GM18907 (cell line): ENCODE measurements around the gene HNRNPA3.
"Not testable (repeated sequence)": the region's sequence is repeated elsewhere in the genome, so short reads cannot be mapped to it uniquely, and the experiment has no call there.

Source experiments
- ATAC-seq: cut with Tn5 transposase; IDR thresholded peaks from one replicate; pipeline ENCODE4 v1.9.1; 2021; ENCODE audit warnings: mild to moderate bottlenecking, moderate library complexity; ENCODE audit not compliant: unreplicated experiment

HNRNPA3 gene

DNA sequence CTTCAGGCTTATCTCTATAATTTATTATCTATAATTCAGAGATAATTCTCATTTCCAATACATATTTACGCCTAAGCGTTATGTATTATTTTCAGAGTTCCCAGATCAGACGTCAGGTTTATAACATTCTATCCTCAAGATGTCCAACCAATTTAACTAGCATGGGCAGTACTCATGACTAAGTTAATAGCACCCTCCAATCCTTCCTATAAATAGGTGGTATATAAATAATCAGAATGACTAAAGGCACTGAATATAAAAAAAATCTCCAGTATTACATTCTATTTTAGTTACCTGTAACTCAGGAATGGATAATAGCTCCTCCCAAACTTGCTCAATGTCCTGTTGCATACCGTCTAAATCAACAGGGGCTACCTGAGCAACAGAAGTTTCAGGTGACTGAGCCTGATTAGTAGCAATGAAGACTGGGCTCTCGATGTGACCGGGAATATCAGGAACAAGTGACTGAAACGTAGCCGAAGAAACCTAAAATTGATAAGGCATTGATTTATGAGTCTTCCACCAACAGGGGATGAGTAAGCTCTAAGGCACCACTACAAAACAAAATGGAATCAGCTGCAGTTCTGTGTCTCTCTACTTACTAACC lies 19.6 kb downstream of the HNRNPA3 start:
- ATAC-seq: no peak

DNA sequence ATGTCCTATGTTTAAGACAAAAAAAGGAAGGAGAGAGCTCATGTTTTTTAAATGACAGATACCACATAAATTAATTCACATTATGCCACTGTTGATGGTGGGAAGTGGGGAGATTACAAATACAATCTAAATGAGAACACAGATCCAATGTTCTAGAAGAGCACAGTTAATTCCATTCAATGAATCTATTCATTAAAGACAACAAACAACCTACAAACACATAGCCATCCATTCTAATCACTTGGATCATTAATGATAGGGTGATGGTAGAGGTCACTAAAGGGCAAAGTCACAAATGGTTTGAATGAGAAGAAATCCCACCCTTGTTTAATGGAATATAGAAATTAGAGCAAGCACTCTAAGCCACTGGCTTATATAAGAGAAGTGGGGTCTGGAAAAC lies 21.7 kb downstream of the HNRNPA3 start:
- ATAC-seq: no peak

DNA sequence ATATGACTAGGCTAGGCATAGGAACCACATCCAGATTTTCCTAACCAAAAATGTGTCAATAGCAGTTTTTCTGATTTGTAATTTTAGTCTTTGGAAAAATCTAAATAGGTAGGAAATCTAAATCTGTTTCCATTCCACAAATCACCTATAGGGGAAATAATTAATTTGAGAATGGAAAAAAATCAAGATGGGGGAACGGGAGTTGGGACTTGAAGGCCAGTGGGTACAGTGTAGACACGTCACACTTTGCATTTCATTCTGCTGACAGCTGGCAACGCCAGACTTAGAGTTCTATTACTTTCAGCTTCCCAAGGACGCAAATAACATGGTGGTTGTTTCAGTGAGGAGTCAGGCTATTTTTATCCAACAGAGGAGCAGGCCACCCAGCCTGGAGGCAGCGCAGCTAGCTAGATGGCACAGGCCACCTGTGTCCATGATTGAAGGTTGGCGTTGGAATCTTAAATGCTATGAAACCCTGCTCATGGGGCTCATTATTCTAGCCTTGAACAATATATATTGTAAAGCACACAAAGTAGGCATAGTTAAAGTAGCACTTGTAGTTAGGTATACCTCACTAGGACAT lies 23.4 kb downstream of the HNRNPA3 start:
- no peak for ATAC-seq

DNA sequence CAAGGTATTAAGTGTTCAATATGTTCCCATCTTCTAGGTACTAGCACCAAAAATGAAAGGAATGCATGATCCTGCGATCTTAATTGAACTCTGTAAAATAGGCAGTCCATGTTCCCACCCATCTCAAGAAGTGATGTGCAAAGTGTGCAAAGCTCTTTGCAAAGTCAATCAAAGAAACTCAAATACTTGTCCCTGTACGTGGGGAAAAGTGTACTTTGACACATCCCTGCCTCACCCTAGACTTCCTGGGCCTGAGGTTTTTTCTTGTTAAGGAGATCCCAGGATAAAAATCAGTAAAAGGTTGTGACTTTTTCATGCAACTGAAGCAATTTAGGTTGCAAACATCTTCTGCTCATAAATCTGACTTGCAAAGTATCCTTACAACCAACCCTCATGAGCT lies 25.3 kb downstream of the HNRNPA3 start:
- no peak for ATAC-seq

DNA sequence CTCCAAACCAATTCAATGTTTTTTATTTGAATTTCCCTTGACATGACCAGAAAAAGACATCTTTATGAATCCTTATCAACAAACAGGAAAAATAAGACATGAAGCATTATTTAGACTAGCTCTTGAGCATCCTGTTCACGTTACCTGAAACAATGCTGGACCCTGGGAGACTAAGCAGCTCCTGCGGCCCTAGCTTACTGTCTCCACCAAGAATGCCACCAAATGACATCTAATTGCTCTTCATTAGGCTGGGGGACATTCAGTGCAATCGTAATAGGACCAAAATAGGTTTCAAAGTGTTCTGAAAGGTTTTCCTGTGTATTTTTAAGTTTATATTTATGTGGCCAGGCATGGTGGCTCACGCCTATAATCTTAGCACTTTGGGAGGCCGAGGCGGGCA lies 26.5 kb downstream of the HNRNPA3 start:
- no peak for ATAC-seq

DNA sequence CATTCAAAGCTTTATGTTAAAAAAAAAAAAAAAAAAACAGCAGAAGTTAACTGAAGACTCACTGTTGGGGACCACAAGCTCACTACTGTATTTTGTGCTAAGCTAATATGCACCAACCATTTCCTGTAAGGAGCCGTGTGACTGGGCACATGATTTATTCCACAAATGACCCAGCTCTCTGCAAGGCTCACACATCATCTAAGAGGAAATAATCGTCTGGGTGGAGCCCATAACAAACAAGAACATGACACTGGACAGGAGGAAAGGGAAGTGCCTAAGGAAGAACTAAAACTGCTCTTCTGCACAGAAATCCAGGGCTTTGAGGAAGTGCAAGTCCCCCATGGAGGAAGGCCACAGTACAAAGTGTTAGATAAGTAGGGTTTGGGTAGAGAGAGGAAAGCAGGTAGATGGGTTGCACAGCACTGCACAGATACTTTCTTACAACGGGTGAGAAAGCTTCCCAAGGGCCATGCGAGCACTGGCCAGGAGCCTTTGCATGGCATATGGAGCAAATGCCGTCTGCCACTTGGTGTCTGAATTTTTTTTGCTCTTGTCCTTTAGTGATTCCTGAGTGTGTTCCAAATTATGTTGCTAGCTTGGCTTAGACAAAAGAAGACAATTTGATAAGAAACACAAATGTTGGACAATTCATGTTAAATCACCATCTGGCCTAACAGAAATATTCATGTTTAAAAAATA lies 27.5 kb downstream of the HNRNPA3 start:
- peak; percentile 84 for ATAC-seq

DNA sequence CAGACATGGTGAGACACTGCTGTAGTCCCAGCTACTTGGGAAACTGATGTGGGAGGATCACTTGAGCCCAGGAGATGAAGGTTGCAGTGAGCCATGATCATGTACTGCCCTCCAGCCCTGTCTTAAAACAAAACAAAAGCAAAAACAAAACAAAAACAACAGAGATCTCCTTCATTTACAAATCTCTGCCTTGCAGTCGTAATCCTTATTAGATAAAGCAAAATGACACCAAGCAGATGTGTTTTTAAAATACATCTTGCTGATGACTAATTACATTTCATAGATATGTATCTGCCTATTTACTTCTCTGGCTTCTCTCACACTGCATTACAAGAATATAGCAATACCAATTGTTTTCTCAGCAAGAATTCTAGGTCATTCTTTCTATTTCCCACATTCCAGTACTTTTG lies 29.1 kb downstream of the HNRNPA3 start:
- no peak for ATAC-seq

DNA sequence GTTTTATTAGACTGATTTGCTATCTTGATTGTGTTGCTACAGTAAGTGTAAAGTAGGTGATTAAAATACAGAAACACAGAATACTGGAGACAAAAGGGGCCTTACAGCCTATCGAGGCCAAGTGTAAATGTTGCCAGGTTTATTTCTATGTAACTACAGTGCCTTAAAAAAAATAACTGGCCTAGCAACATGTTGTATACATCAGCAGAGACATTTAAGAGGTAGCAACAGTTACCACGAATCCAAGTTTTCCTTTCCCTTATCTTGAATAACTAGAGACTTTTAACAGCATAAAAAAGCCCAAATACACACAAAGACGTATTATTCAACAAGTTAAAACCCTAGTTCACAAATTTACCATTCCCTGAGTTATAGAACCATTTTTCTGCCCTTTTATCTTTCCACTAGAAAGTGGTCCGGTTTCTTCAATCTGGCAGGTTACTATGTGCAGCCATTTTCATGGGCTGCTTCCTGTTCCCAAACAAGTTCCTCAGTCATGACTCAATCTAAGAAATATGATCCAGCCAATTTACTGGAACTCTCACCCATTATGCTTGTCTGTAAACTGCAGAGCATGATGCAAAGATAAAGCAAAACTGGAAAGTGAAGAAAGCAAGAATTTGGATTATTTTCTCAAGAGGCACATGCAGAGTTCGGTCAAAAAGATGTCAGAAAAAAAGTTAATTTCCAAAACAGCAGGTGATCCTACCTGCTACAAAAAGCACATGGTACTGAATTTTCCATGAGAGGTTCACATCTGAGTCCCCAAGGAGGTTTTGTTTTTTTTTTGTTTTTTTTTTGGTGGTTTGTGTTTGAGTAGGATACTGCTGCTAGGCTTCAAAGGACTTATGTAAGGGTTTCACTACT lies 29.8 kb downstream of the HNRNPA3 start:
- no peak for ATAC-seq

DNA sequence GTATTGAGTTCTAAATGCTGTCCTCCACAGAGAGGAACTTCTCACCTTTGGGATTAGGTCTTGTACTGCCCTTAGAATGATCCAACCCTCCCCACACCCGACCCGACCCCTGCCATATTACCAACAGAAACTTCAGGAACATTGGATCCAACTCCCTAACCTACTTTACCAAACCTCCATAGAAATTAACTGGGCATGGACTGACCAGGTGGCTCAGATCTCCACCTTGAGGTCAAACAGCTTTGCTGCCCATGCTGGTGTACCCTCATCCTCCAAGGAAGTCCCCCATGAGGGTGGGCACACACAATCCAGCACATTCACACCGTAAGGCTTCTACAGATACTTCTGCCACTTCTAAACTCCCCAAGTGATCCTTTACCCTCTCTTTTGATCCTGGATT lies 30.5 kb downstream of the HNRNPA3 start:
- ATAC-seq: no peak

DNA sequence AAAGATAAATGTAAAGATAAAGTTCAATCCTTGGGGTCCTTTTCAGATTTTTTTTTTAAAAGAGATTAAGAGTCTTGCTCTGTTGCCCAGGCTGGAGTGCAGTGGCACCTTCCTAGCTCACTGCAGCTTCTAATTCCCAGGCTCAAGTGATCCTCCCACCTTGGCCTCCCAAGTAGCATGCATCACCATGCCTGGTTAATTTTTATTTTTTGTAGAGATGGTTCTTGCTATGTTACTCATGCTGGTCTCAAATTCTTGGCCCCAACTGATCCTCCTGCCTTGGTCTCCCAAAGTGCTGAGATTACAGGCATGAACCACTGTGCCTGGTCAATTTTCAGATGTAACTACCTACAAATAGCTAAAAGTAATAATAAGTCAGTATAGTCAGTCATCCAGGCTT lies 30.9 kb downstream of the HNRNPA3 start:
- no peak for ATAC-seq

DNA sequence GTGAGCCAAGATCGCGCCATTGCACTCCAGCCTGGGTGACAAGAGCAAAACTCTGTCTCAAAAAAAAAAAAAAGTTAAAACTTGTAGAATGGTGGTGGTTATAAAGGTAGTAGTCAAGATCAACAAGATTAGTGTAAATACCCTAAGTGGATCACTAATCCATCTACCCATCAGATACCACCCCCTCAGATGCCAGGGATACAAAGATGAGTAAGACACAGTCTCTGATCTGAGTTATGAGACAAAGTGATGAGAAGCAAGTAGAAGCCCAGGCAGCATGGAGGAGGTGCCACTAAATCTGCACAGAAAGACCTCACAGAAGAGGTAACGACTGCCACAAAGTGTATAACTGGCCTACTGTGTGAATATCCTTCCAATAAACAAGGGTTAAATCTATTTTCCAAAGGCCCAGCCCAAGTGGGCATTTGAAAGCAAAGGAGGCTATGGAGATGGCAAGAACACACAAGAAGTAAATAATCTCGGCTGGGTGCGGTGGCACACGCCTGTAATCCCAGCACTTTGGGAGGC lies 31.7 kb downstream of the HNRNPA3 start:
- no peak for ATAC-seq

DNA sequence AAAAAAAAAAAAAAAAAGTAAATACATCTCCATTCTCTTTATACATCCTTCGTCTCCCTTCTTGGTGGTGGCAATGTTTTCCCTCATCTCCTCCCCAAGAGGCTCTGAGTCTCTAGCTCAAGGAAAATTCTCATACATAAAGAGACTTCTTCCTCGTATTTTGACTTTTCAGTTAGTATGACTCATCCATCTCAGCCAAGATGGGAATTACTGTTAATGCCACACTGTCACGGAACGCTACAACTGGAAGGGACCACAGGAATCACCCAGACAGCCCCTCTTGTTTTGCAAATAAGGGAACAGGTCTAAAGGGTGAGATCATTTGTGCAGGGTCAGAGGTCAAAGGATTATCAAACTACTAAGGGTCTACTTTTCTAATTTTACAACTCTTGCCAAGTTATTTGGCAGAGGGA lies 32.4 kb downstream of the HNRNPA3 start:
- no peak for ATAC-seq

DNA sequence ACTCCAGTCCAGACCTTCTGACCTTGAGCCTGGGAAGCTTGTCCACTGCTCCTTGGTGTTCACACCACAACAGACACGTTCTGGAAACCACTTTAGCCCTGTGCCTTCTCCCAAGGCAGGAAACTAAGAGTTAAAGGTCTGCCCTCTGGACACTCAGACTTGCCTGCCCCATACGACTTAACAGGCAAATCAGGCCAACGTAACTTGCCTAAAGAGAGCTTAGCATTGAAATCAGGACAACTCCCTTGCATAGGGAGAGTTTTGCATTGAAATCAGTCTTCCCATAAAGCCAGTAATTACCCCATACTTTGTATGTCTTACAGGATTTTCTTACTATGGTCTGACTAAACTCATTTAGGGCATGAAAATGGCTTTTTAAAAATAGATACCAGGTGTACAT lies 33.4 kb downstream of the HNRNPA3 start:
- no peak for ATAC-seq

DNA sequence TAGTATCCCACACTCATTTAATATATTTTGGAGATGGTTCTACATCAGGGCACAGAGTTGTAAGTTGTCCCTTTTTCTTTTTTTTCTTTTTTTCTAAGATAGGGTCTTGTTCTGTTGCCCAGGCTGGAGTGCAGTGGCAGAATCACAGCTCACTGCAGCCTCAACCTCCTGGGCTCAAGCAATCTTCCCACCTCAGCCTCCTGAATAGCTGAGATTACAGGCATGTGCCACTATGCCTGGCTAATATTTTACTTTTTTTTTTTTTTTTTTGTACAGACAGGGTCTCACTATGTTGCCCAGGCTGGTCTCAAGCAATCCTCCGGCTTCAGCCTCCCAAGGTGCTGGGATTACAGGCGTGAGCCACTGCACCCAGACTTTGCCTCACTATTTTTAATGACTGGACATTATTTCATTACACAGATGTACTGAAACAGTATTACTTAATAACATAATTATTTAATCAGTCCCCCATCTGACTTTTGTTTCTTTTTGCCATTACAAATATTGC lies 34.0 kb downstream of the HNRNPA3 start:
- not testable (repeated sequence) for ATAC-seq

DNA sequence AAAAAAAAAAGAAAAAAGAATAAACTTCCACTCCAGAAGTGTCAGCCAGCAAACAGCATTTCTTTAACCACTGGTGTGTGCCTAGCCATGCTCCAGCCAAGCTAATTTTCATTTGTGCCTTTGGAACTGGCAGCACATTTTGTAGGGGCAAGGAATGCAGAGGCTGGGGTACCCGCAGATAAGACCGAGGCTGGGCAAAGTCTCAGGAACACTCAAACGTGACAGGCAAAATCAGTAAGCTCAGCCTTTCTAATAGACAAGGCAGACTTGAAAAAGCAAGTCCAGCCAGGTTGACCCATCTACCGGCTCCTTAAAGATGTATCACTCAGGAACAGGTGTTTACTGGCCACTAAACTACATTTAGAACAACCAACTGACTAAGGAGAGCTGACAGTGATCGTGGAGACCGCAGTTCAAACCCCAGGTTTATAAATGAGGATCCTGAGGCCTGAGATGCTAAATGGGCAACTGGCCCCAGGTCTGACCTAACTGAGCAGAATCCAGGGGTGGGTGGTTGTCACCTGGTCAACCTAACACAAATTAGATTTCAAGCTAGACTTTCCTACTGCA lies 35.2 kb downstream of the HNRNPA3 start:
- ATAC-seq: no peak

DNA sequence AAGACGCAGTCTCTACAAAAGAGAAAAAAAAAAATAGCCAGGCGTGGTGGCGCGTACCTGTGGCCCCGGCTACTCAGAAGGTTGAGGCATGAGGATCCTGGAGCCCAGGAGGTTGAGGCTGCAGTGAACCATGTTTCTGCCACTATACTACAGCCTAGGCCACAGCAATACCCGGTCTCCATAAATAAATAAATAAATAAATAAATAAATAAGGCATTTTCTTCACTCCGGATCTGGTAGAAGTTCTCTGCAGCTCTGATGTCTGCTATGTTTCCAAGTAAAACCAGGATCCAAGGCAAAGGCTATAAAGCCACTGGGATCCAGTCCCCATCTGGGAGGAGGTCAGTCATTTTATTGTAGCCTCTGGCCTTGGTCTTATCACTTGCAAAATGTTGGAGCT lies 36.4 kb downstream of the HNRNPA3 start:
- no peak for ATAC-seq

DNA sequence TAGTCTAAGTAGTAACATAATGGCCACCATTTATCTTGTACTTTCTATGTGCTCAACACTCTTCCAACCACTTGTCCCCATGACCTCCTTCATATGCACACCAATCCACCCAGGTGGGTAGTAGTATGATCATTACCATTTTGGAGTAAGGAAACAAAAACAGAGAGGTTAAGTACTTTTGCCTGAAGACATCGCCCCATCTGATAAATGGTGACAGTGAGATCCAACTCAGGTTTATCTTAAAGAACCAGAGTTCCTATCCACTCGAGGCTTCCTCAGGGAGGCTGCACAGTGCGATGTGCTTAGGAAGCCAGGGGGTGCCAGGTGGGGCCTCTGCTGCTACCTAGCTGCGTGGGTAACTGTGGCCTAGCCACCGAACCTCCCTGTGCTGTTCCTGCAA lies 37.9 kb downstream of the HNRNPA3 start:
- ATAC-seq: no peak

DNA sequence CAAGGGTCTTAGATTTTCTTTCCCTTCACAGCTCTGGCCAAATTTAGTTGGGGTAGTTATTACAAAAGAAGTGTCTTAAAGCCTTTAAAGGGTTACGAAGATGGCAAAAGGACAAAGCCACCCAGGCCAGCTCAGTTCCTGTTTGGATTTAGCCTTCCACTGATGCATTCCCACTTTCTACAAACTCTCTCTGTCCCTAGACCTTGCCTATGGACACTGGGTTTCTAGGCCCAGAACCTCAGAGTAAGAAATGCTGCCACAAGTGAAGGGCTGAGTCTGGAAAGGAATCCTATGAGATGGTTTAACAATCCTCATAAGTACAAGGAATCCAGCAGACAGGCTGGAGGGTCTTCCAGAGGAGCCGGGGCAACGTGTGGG lies 38.6 kb downstream of the HNRNPA3 start:
- no peak for ATAC-seq

DNA sequence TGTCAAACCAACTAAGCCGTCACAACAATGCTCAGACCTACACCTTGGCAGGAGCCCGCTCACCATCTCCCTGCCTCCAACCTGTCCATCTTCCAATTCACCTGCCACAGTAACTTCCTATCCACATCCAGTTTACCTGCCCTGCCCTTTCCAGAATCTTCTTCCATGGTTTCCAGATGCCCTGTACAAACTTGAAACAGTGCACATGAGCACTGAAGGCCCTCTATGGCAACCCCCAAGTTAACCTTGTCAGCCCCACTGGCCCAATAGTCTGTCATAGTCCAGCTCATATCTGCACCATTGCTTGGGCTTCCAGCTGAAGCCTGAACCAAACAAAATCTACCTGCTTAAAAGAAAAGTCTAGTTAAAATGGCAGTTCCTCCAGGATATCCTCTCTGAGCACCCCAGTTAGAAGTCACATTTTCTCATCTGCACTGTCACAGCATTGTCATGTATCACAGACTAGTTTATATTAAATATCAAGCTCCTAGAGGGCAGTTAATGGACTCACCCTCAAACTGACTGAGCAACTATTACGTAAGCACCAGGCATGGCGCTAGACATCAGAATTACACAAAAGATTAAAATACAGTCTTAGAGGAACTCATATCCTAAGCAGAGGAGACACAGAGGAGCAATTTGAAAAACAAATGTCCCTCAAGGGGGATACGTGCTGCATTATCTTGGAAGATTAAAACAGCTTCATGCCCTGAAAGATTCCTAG lies 40.4 kb downstream of the HNRNPA3 start:
- ATAC-seq: no peak

DNA sequence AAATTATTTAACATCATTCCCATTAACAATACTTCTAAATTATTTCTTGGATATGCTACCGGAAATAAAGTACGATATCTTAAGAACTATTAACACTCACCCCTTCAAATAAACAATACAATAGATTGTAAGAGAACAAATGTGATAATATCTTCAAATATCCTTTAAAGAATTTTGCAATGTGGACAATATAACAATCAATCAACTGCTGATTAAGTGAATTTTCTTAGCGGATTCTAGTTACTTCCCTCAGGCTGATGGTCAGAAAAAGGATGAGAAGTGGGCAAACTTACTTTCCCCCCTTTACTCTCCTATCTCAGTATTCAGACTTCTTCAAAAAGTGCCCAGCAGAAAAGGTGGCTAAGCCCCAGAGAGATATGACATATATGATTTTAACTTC lies 41.1 kb downstream of the HNRNPA3 start:
- no peak for ATAC-seq
